ENCODE results near the gene MMS22L. TPM values are rescaled to one million over a fixed set of nuclear protein-coding genes. Genes with fewer than 3 reads are reported as not detected.

Gene MMS22L
- total and polyA plus RNA-seq, 2 experiments from 2014 or later = 11.7 to 49.5 TPM

- Mint-ChIP-seq H3K9me3 (no peaks in the 10 kb centered on the region), H3K27ac (no peak overlapping the region), H3K36me3 (ENCODE audit: low read depth) (peaks cover 10% of the 10 kb centered on the region; the same call in 2 of the 3 replicates), H3K4me3 (no peak overlapping the region), H3K4me1 (no peaks in the 10 kb centered on the region; the same call in 2 of the 3 replicates), H3K27me3 (ENCODE audit: insufficient read depth, low read depth, poor library complexity) (no peaks in the 10 kb centered on the region)
- no peak overlapping the region for H3K27ac ChIP-seq (ENCODE audit: low read depth)
- no peaks in the 10 kb centered on the region for H3K4me1 ChIP-seq (ENCODE audit: insufficient read depth)
- TF ChIP-seq CREB1 (CRISPR knock-in tag; IDR thresholded peaks at IDR 0.05; ENCODE audit: low read depth) = no peak
- no peak for TF ChIP-seq POLR2AphosphoS5 (IDR thresholded peaks at IDR 0.05; ENCODE audit: low read depth)
- no peak for TF ChIP-seq JUNB (IDR thresholded peaks at IDR 0.05; ENCODE audit: unreplicated experiment)
- TF ChIP-seq, protein P1, sequence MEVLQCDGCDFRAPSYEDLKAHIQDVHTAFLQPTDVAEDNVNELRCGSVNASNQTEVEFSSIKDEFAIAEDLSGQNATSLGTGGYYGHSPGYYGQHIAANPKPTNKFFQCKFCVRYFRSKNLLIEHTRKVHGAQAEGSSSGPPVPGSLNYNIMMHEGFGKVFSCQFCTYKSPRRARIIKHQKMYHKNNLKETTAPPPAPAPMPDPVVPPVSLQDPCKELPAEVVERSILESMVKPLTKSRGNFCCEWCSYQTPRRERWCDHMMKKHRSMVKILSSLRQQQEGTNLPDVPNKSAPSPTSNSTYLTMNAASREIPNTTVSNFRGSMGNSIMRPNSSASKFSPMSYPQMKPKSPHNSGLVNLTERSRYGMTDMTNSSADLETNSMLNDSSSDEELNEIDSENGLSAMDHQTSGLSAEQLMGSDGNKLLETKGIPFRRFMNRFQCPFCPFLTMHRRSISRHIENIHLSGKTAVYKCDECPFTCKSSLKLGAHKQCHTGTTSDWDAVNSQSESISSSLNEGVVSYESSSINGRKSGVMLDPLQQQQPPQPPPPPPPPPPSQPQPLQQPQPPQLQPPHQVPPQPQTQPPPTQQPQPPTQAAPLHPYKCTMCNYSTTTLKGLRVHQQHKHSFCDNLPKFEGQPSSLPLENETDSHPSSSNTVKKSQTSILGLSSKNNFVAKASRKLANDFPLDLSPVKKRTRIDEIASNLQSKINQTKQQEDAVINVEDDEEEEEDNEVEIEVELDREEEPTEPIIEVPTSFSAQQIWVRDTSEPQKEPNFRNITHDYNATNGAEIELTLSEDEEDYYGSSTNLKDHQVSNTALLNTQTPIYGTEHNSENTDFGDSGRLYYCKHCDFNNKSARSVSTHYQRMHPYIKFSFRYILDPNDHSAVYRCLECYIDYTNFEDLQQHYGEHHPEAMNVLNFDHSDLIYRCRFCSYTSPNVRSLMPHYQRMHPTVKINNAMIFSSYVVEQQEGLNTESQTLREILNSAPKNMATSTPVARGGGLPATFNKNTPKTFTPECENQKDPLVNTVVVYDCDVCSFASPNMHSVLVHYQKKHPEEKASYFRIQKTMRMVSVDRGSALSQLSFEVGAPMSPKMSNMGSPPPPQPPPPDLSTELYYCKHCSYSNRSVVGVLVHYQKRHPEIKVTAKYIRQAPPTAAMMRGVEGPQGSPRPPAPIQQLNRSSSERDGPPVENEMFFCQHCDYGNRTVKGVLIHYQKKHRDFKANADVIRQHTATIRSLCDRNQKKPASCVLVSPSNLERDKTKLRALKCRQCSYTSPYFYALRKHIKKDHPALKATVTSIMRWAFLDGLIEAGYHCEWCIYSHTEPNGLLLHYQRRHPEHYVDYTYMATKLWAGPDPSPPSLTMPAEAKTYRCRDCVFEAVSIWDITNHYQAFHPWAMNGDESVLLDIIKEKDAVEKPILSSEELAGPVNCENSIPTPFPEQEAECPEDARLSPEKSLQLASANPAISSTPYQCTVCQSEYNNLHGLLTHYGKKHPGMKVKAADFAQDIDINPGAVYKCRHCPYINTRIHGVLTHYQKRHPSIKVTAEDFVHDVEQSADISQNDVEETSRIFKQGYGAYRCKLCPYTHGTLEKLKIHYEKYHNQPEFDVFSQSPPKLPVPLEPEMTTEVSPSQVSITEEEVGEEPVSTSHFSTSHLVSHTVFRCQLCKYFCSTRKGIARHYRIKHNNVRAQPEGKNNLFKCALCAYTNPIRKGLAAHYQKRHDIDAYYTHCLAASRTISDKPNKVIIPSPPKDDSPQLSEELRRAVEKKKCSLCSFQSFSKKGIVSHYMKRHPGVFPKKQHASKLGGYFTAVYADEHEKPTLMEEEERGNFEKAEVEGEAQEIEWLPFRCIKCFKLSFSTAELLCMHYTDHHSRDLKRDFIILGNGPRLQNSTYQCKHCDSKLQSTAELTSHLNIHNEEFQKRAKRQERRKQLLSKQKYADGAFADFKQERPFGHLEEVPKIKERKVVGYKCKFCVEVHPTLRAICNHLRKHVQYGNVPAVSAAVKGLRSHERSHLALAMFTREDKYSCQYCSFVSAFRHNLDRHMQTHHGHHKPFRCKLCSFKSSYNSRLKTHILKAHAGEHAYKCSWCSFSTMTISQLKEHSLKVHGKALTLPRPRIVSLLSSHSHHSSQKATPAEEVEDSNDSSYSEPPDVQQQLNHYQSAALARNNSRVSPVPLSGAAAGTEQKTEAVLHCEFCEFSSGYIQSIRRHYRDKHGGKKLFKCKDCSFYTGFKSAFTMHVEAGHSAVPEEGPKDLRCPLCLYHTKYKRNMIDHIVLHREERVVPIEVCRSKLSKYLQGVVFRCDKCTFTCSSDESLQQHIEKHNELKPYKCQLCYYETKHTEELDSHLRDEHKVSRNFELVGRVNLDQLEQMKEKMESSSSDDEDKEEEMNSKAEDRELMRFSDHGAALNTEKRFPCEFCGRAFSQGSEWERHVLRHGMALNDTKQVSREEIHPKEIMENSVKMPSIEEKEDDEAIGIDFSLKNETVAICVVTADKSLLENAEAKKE (CRISPR knock-in tag; IDR thresholded peaks at IDR 0.05) = no peak
- no peak for TF ChIP-seq EZH2 (IDR thresholded peaks at IDR 0.05; ENCODE audit: low read depth, unreplicated experiment)
- TF ChIP-seq NANOG (IDR thresholded peaks at IDR 0.05; ENCODE audit: borderline replicate concordance) = no peak
- no peak for TF ChIP-seq ZNF114 (CRISPR knock-in tag; IDR thresholded peaks at IDR 0.05)
- no peak for TF ChIP-seq ETS1 (IDR thresholded peaks at IDR 0.05)
- no peak for TF ChIP-seq STAT1 (IDR thresholded peaks at IDR 0.05; ENCODE audit: unreplicated experiment)
- TF ChIP-seq CTCF (conservative IDR thresholded peaks at IDR 0.05; ENCODE audit: low read depth in 2 of 2) = no peak
- no peak for TF ChIP-seq EZH2phosphoT487 (IDR thresholded peaks at IDR 0.05; ENCODE audit: unreplicated experiment)
- TF ChIP-seq ZNF331 (CRISPR knock-in tag; IDR thresholded peaks at IDR 0.05; ENCODE audit: low read depth) = no peak
- TF ChIP-seq REST (IDR thresholded peaks at IDR 0.05; ENCODE audit: unreplicated experiment) = no peak
- H3F3A ChIP-seq (replicated peaks; ENCODE audit: low read depth) = no peaks in the 10 kb centered on the region
- no peak overlapping the region for H3K4me3 ChIP-seq
- no peaks in the 10 kb centered on the region for H4K20me1 ChIP-seq (replicated peaks; ENCODE audit: insufficient read depth)
- no peak overlapping the region for H3K4me2 ChIP-seq
- H3K36me3 ChIP-seq (ENCODE audit: insufficient read depth) = peaks cover 1% of the 10 kb centered on the region; the same call in 1 of the 2 replicates
- H3K9me2 ChIP-seq (ENCODE audit: insufficient read depth) = no peaks in the 10 kb centered on the region
- no peaks in the 10 kb centered on the region for H3K27me3 ChIP-seq (ENCODE audit: insufficient read depth)
- DNase-seq (ENCODE audit: low spot score) (no peak), ATAC-seq (no peak)
- H3K79me2 ChIP-seq (replicated peaks; ENCODE audit: insufficient read depth) = no peaks in the 10 kb centered on the region
- H2AFZ ChIP-seq = no peak overlapping the region
Measured at GRCh38 chr6:97175806-97176205, 107.2 kb downstream of the MMS22L start.

All from GM23338 (cell line).